ENCODE data around the gene UBE2H.
"Not testable (repeated sequence)": the region's sequence is repeated elsewhere in the genome, so short reads cannot be mapped to it uniquely, and the experiment has no call there.

Gene UBE2H

DNA sequence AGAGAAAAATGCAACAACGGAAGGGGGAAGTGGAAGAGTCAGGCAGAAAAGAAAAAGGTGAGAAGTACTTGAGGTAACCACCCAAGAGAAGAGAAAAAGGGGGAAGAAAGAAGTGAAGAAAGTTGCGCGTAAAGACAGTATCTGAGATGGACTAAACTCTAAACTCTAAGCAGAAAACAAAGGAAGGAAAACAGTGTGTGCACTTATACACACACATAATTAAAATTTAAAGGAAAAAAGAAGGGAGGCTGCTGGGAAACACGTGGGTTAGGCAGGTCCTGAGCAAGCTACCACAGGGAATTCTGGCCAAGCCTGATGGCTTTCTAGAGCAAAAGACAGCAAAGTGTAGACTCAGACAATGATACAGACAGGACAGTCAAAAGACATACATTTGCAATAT, 78.0 kb downstream of the UBE2H start:
- H3K27me3 ChIP-seq (ENCODE audit: control insufficient read depth, insufficient read depth, low read length): no peaks in the 10 kb centered on the region
- H3K9me3 ChIP-seq (ENCODE audit: control insufficient read depth, insufficient read depth, low read depth, low read length): no peaks in the 10 kb centered on the region
- peaks cover 11% of the 10 kb centered on the region for H3K36me3 ChIP-seq (ENCODE audit: control insufficient read depth, insufficient read depth, low read length)
- H3K27ac ChIP-seq (ENCODE audit: low read depth, low read length): no peak overlapping the region
- H3K9ac ChIP-seq (ENCODE audit: low read length): no peak overlapping the region
- no peak overlapping the region for H3K4me3 ChIP-seq (ENCODE audit: low read depth, low read length)
- peaks cover 33% of the 10 kb centered on the region for H3K4me1 ChIP-seq (ENCODE audit: control insufficient read depth, insufficient read depth, low read length)

DNA sequence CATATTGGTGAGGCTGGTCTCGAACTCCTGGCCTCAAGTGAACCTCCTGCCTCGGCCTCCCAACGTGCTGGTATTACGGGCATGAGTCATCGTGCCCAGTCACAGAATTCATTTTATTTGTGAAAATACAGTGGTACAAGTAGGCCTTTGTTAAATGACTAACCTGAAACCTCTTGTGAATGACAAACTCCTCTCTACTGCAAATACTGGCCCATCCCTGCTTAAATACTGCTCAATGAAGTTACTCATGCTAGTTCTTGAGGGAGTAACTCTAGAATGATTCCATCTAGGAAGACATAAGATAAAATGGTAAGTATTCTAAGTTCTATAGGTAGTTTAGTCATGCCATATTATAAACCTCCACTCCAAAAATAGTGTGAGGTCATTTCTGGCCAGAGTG, 80.7 kb downstream of the UBE2H start:
- H3K36me3 ChIP-seq (ENCODE audit: control insufficient read depth, insufficient read depth, low read length): peaks cover 7% of the 10 kb centered on the region
- H3K9me3 ChIP-seq (ENCODE audit: control insufficient read depth, insufficient read depth, low read depth, low read length): no peaks in the 10 kb centered on the region
- H3K4me3 ChIP-seq (ENCODE audit: low read depth, low read length): no peak overlapping the region
- no peak overlapping the region for H3K9ac ChIP-seq (ENCODE audit: low read length)
- no peaks in the 10 kb centered on the region for H3K27me3 ChIP-seq (ENCODE audit: control insufficient read depth, insufficient read depth, low read length)
- peaks cover 11% of the 10 kb centered on the region for H3K4me1 ChIP-seq (ENCODE audit: control insufficient read depth, insufficient read depth, low read length)
- H3K27ac ChIP-seq (ENCODE audit: low read depth, low read length): no peak overlapping the region

DNA sequence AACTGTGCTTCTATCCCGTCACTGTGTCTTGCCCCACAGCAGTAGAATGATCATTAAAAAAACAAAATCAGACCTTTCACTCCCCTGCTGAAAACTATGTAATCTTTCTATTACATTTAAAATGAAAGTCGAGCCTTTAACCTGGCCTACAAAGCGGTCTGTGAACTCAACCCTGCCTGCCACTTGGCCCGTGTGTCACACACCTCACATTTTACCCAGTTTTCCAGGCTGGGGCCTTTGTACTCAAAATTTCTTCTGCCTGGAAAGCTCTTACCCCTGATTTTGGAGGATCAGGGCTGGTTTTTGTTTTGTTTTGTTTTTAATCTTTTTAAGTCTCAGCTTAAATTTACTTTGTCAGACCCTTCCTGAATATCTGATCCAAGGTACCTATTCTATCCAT, 82.1 kb downstream of the UBE2H start:
- H3K9ac ChIP-seq (ENCODE audit: low read length): no peak overlapping the region
- no peaks in the 10 kb centered on the region for H3K27me3 ChIP-seq (ENCODE audit: control insufficient read depth, insufficient read depth, low read length)
- H3K36me3 ChIP-seq (ENCODE audit: control insufficient read depth, insufficient read depth, low read length): peaks cover 7% of the 10 kb centered on the region
- H3K4me3 ChIP-seq (ENCODE audit: low read depth, low read length): no peak overlapping the region
- no peaks in the 10 kb centered on the region for H3K9me3 ChIP-seq (ENCODE audit: control insufficient read depth, insufficient read depth, low read depth, low read length)
- H3K4me1 ChIP-seq (ENCODE audit: control insufficient read depth, insufficient read depth, low read length): peaks cover 2% of the 10 kb centered on the region; the same call in 1 of the 2 replicates
- H3K27ac ChIP-seq (ENCODE audit: low read depth, low read length): no peak overlapping the region

DNA sequence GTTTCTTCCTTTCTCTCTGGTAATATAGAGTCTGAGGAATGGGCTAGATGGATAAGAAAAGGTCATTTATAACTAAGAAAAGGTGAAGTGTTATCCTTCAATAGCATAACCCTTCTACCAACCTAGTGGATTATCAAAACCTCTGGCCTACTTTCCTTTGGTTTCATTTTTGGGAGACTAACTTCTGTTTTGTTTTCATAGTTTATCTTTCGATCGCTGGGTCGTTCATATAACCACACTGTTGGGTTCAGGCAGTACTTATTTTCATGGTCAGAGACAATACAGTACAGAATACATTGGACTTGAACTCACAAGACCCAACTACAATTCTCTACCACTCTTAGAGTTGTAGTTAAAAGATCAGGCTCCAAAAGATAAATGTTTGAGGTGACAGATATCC, 86.5 kb downstream of the UBE2H start:
- Histone ChIP-seq H3K27me3 (ENCODE audit: control insufficient read depth, insufficient read depth, low read length) (no peaks in the 10 kb centered on the region), H3K9me3 (ENCODE audit: control insufficient read depth, insufficient read depth, low read depth, low read length) (no peaks in the 10 kb centered on the region), H3K4me1 (ENCODE audit: control insufficient read depth, insufficient read depth, low read length) (peaks cover 20% of the 10 kb centered on the region), H3K4me3 (ENCODE audit: low read depth, low read length) (no peak overlapping the region), H3K27ac (ENCODE audit: low read depth, low read length) (no peak overlapping the region), H3K9ac (ENCODE audit: low read length) (no peak overlapping the region), H3K36me3 (ENCODE audit: control insufficient read depth, insufficient read depth, low read length) (no peaks in the 10 kb centered on the region)

GRCh38 chr7:129865925-129866201, 86.9 kb downstream of the UBE2H start:
- no peaks in the 10 kb centered on the region for H3K36me3 ChIP-seq (ENCODE audit: control insufficient read depth, insufficient read depth, low read length)
- peaks cover 20% of the 10 kb centered on the region for H3K4me1 ChIP-seq (ENCODE audit: control insufficient read depth, insufficient read depth, low read length)
- H3K9me3 ChIP-seq (ENCODE audit: control insufficient read depth, insufficient read depth, low read depth, low read length): no peaks in the 10 kb centered on the region
- no peaks in the 10 kb centered on the region for H3K27me3 ChIP-seq (ENCODE audit: control insufficient read depth, insufficient read depth, low read length)
- no peak overlapping the region for H3K4me3 ChIP-seq (ENCODE audit: low read depth, low read length)
- no peak overlapping the region for H3K27ac ChIP-seq (ENCODE audit: low read depth, low read length)
- no peak overlapping the region for H3K9ac ChIP-seq (ENCODE audit: low read length)

GRCh38 chr7:129865093-129865924, 87.5 kb downstream of the UBE2H start:
- H3K4me3 ChIP-seq (ENCODE audit: low read depth, low read length): no peak overlapping the region
- no peaks in the 10 kb centered on the region for H3K36me3 ChIP-seq (ENCODE audit: control insufficient read depth, insufficient read depth, low read length)
- no peaks in the 10 kb centered on the region for H3K27me3 ChIP-seq (ENCODE audit: control insufficient read depth, insufficient read depth, low read length)
- H3K9me3 ChIP-seq (ENCODE audit: control insufficient read depth, insufficient read depth, low read depth, low read length): no peaks in the 10 kb centered on the region
- H3K4me1 ChIP-seq (ENCODE audit: control insufficient read depth, insufficient read depth, low read length): peaks cover 20% of the 10 kb centered on the region
- H3K27ac ChIP-seq (ENCODE audit: low read depth, low read length): no peak overlapping the region
- H3K9ac ChIP-seq (ENCODE audit: low read length): no peak overlapping the region

GRCh38 chr7:129864676-129865075, 88.1 kb downstream of the UBE2H start:
- not testable (repeated sequence) for H3K27ac ChIP-seq (ENCODE audit: low read depth, low read length); H3K9me3 ChIP-seq (ENCODE audit: control insufficient read depth, insufficient read depth, low read depth, low read length); H3K9ac ChIP-seq (ENCODE audit: low read length); H3K36me3 ChIP-seq (ENCODE audit: control insufficient read depth, insufficient read depth, low read length); H3K4me3 ChIP-seq (ENCODE audit: low read depth, low read length); H3K27me3 ChIP-seq (ENCODE audit: control insufficient read depth, insufficient read depth, low read length)
- peaks cover 24% of the 10 kb centered on the region for H3K4me1 ChIP-seq (ENCODE audit: control insufficient read depth, insufficient read depth, low read length)

DNA sequence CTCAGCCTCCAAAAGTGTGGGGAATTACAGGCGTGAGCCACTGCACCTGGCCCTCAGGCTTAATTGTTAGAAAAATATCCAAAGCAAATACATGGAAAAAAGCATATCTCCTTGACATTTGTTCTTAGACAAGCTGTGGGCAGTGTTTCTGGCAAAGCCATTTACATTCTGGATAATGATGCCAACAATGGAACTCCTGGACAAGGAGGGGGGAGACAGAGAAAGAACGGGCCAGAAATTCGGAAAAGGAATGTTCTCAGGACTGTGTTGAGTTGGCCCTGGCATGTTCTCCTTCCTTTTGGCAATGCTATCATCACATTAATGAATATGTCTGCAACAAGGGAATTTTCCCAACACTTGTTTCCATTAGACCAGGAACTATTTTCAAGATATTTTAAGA, 88.7 kb downstream of the UBE2H start:
- H3K27me3 ChIP-seq (ENCODE audit: control insufficient read depth, insufficient read depth, low read length): no peaks in the 10 kb centered on the region
- no peak overlapping the region for H3K9ac ChIP-seq (ENCODE audit: low read length)
- no peak overlapping the region for H3K4me3 ChIP-seq (ENCODE audit: low read depth, low read length)
- no peaks in the 10 kb centered on the region for H3K36me3 ChIP-seq (ENCODE audit: control insufficient read depth, insufficient read depth, low read length)
- H3K27ac ChIP-seq (ENCODE audit: low read depth, low read length): no peak overlapping the region
- H3K9me3 ChIP-seq (ENCODE audit: control insufficient read depth, insufficient read depth, low read depth, low read length): no peaks in the 10 kb centered on the region
- H3K4me1 ChIP-seq (ENCODE audit: control insufficient read depth, insufficient read depth, low read length): peaks cover 25% of the 10 kb centered on the region

- no peaks in the 10 kb centered on the region for H3K9me3 ChIP-seq (ENCODE audit: control insufficient read depth, insufficient read depth, low read depth, low read length)
- H3K27me3 ChIP-seq (ENCODE audit: control insufficient read depth, insufficient read depth, low read length): no peaks in the 10 kb centered on the region
- H3K4me3 ChIP-seq (ENCODE audit: low read depth, low read length): no peak overlapping the region
- H3K27ac ChIP-seq (ENCODE audit: low read depth, low read length): no peak overlapping the region
- no peaks in the 10 kb centered on the region for H3K36me3 ChIP-seq (ENCODE audit: control insufficient read depth, insufficient read depth, low read length)
- H3K4me1 ChIP-seq (ENCODE audit: control insufficient read depth, insufficient read depth, low read length): peaks cover 25% of the 10 kb centered on the region
- no peak overlapping the region for H3K9ac ChIP-seq (ENCODE audit: low read length)
Measured at GRCh38 chr7:129862682-129863081, 90.1 kb downstream of the UBE2H start.

DNA sequence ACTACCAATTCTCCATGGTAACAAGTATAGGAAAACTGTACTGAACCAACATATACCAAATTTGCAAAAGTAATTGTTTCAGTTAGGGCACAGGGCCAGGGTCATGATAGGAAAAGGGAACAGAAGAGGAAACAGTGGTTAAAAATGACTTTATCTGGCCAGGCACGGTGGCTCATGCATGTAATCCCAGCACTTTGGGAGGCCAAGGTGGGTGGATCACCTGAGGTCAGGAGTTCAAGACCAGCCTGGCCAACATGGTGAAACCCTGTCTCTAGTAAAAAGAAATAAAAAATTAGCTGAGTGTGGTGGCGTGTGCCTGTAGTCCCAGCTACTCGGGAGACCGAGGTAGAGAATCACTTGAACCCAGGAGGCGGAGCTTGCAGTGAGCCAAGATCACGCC, 92.0 kb downstream of the UBE2H start:
- peaks cover 29% of the 10 kb centered on the region for H3K4me1 ChIP-seq (ENCODE audit: control insufficient read depth, insufficient read depth, low read length)
- not testable (repeated sequence) for H3K27ac ChIP-seq (ENCODE audit: low read depth, low read length); H3K9me3 ChIP-seq (ENCODE audit: control insufficient read depth, insufficient read depth, low read depth, low read length); H3K9ac ChIP-seq (ENCODE audit: low read length); H3K27me3 ChIP-seq (ENCODE audit: control insufficient read depth, insufficient read depth, low read length); H3K36me3 ChIP-seq (ENCODE audit: control insufficient read depth, insufficient read depth, low read length); H3K4me3 ChIP-seq (ENCODE audit: low read depth, low read length)

DNA sequence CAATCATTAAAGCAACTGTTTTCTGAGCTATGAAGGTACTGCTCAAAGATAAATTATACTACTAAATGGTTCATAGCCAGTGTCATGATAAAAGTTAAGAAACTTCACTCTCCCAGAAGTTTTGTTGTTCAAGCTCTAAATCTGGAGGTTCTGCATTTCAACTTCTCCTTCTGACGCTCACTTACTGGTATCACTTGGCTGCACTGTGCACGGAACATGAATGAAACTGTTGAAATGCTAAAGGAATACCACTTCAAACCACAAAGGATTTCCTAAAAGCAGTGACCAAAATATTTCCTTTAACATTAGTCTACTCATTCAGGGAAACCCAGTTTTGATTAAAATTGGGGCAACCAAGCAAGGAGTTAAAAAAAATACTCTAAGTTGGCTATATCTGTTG, 93.6 kb downstream of the UBE2H start:
- H3K9me3 ChIP-seq (ENCODE audit: control insufficient read depth, insufficient read depth, low read depth, low read length): no peaks in the 10 kb centered on the region
- H3K27ac ChIP-seq (ENCODE audit: low read depth, low read length): no peak overlapping the region
- H3K4me3 ChIP-seq (ENCODE audit: low read depth, low read length): no peak overlapping the region
- no peaks in the 10 kb centered on the region for H3K27me3 ChIP-seq (ENCODE audit: control insufficient read depth, insufficient read depth, low read length)
- H3K9ac ChIP-seq (ENCODE audit: low read length): no peak overlapping the region
- H3K4me1 ChIP-seq (ENCODE audit: control insufficient read depth, insufficient read depth, low read length): peaks cover 33% of the 10 kb centered on the region
- H3K36me3 ChIP-seq (ENCODE audit: control insufficient read depth, insufficient read depth, low read length): peaks cover 3% of the 10 kb centered on the region; the same call in 1 of the 2 replicates

Data from HUES6 (cell line).